Activated CD8-positive, alpha-beta memory T cell treated with anti-CD3 and anti-CD28 coated beads, Interleukin-2, amount 50 U/mL, for 4 hours (primary cell): ENCODE measurements around the gene FBRS.
A peak's percentile ranks its signal among the peaks of the same experiment; 100 is the strongest.

ENCODE experiments used
- DNase-seq: peaks from one replicate; pipeline ENCODE4 v3.0.0-alpha.2; 2020

FBRS gene

DNA sequence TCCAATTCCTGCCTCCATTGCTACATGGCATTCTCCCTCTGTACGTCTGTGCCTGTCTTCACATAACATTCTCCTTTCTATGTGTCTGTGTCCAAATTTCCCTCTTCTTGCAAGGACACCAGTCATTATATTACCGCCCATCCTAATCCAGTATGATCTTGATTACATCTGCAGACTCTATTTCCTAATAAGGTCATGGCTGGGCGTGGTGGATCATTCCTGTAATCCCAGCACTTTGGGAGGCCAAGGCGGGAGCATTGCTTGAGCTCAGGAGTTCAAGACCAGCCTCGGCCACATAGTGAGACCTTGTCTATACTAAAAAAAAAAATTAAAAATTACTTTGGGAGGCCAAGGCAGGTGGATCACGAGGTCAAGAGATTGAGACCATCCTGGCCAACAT, 12.5 kb upstream of the FBRS start:
- DNase-seq: no peak

DNA sequence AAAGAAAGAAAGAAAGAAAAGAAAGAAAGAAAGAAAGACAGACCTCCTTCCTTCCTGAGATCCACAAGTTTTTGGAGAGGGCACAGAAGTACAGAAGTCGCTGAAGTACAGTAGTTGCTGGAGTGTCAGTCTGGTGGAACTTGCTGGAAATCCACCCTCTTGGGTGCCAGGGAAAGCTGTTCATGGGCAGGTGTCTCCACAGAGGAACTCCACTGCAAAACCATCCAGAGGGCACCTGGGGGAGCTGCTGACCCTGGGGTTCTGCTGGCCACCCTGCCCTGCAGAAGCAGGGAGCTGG, 11.0 kb upstream of the FBRS start:
- DNase-seq: no peak

DNA sequence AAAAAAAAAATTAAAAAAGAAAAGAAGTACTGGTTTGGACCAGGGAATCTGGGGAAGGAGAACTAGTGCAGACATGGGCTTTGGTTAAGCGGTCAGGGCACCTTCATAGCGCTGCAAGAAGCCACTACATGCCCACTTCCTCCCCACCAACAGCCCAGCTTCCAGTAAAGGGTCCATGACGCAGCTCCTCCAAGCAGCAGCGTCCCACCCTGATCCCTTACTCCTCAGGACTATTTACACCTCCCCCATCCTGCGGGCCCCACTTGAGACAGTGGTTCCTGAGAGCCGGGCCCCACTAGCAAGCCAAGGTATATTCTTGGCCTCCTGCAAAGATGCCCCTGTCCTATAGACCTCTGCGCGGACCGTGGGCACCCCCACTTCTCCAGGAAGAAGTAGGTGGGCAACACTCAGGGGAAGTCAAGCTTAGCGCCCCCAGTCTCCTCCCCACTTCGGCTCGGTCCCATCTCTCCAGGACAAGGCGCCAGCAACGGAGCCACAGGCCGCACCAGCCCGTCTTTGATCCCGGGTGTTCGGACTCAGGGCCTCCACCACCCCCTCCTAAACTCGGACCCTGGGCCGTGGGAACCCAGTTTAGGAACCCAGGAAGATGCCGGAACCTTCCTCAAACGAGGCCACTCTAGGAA, 8.4 kb upstream of the FBRS start:
- DNase-seq: no peak

DNA sequence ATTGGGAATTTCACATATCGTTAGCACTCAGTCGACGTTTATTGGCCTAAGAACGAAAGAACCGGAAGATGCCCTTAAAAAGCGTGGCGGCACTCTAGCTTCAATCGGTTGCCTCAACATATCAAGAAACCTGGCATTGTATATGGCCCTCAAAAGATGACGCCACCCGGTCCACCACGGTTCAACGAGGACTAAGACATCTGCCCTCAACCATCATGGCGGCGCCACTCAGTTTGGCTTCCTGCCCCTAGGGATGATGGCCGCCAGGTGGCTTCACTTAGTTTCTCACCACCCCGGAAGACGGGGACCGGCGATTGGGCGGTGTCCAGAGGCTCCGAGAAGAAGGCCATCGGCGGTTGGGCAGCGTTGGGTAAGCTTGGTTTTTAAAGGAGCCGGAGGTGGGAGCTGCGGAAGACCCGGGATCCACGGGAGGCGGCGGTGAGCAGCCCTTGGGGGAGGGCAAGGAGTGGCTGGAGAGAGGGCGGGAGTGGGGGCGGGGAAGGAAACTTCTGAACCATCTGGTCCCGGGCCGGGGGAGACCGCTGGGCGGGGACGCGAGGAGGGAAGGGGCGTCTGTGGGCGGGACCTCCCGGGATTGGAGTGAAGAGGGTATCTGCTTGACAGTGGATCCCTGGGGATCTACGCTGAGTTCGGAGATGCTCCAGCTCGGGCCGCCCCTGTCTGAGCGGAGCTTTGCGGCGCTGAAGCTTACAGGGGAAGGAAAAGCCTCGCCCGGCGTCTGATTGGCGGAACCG, 7.7 kb upstream of the FBRS start, which contains the start of gene PRR14:
Gene PRR14 (plus strand): TSS at position 592 of the 755 bp plus-strand sequence. CDS start 686 bp downstream, outside the sequence.
- peak; percentile 98 for DNase-seq

DNA sequence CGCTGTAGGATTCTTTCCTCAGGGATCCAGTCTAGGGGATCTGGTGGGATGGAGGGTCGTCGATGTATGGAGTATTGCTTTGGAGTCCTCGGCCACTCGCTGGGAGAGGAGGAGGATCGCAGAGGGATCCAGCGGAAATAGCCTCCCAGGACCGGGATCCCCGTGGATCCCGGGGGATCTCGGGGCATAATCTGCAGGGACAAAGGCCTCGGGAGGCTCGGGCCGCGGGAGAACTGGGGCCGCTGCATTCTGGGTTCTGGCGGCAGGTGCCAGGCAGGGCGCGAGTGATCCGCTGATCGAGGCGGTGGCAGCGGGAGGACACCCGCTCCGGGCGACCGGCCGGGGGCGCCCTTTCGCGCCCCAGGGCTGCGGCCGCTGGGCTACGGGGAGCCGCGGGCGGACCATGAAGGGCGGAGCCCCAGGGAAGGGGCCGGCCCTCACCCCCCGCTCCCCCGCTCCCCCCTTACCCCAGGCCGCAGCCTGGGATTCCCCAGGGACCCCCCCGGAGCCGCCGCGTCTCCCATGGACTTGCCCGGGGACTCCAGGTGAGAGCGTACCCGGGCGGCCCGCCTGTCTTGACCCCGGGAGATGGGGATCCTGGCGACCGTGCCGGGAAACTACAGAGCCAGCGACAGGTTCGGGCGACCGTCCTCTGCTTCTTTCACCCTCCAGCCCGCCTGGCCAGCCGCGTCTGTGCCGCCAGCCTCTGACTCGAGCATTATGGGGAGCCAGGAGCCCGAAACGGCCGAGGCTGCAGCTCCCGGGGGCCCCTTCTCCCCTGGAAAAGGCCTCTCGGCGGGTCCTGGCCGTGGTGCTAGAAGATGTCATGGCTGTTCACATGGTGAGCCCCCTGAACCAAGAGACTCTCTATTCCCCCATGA, 6.9 kb upstream of the FBRS start:
- peak; percentile 77 for DNase-seq

DNA sequence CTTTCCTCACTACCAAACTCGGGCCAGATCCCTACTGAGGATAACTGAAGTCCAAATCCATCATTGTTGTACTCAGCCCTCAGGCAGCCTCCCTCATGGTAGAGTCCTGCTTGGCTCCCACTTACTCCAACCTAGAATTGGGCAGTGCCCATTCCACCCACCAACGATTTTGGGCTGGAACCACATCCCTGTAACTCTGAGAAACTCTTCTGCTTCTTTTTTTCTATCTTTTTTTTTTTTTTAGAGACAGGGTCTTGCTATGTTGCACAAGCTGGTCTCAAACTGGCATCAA, 6.3 kb upstream of the FBRS start:
- no peak for DNase-seq

DNA sequence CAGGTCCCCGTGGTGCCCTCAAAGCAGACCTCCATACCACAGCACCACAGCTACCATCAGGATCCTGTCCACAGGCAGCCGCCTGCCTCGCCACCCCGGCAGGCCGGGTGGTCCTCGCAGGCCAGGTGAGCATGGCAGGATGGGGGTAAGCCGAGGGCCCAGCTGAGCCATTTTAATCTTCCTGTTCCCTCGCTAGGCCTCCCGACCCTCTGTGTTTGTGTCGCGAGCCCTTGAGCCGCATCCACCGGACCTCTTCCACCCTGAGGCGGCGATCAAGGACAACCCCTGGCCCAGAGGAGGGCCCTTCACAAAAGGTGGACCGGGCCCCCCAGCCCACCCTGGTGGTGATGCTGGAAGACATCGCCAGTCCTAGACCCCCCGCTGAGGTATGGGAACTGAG, 5.5 kb upstream of the FBRS start:
- no peak for DNase-seq

DNA sequence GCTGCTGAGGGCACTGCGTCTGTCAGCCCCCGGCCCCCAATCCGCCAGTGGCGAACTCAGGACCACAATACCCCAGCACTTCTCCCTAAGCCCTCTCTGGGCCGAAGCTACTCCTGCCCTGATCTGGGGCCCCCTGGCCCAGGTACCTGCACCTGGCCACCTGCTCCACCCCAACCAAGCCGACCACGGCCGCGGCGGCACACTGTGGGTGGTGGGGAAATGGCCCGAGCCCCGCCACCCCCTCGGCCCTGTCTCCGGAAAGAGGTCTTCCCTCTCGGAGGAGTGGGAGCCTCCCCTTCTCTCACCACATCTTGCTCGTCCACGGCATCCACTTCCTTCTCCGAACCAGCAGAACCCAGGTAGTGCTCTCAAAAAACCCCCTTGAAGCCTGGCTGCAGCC, 3.4 kb upstream of the FBRS start:
- no peak for DNase-seq

DNA sequence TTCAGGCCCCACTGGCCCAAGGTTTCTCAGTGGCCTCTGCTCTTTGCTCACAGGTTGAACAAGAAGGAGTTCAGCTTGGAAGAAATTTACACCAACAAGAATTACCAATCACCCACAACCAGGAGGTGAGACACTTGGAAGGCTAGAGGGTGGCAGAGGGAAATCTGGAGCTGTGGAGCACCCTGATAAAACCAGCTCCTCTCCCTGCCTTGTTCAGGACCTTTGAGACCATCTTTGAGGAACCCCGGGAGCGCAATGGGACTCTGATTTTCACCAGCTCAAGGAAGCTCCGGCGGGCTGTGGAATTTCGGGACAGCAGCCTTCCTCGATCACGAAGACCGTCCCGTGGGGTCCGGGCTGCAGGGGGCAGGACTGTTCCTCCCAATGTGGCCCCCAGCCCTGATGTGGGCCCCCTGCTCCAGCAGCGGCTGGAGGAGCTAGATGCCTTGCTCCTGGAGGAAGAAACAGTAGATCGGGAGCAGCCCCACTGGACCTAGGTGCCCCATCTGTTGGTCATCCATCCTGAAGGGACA, 2.4 kb upstream of the FBRS start:
- no peak for DNase-seq

DNA sequence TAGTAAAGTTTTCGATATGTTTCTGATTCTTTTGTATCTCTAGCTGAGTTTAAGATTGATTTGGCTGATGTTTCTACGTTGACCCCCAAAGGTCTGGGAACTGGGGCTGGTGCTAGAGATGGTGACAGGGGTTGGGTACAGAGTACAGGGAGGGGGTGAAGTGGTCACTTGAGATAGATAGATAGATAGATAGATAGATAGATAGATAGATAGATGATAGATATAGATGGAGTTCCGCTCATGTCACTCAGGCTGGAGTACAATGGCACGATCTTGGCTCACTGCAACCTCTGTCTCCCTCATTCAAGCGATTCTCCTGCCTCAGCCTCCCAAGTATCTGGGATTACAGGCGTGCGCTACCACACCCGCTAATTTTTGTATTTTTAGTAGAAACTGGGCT, 1.8 kb upstream of the FBRS start:
- DNase-seq: no peak

DNA sequence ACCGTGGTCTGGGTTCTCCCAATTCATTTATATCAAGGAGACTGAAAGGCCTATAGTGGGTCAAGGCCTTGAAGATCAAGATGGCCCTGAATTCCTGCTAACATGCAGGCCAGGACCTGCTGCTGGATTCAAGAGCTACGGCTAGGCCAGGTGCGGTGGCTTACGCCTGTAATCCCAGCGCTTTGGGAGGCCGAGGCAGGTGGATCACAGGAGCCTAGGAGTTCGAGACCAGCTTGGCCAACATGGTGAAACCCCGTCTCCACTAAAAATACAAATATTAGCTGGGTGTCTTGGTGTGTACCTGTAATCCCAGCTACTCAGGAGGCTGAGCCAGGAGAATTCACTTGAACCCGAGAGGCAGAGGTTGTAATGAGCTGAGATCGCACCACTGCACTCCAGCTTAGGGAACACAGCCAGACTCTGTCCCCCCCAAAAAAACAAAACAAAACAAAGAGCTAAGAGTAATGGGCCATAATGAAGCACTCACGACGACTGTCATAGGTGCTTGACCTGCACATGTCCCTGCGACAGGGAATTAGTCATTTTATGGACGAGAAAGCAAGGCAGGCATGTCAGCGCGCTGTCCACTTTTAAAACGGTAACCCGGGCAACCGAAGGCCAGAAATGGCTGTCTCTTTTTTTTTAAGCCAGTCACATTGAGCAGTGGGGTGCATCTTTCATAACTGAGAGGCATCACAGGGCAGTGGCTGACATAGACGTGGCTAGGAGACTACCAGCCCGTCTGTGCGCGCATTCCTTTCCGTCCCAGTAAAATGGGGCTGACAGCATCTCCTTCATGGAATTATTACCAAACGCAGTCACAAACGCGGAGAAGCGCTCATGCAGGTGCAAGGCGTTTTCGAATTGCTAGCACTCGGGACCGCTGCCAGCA, 1.0 kb upstream of the FBRS start:
- DNase-seq: no peak

DNA sequence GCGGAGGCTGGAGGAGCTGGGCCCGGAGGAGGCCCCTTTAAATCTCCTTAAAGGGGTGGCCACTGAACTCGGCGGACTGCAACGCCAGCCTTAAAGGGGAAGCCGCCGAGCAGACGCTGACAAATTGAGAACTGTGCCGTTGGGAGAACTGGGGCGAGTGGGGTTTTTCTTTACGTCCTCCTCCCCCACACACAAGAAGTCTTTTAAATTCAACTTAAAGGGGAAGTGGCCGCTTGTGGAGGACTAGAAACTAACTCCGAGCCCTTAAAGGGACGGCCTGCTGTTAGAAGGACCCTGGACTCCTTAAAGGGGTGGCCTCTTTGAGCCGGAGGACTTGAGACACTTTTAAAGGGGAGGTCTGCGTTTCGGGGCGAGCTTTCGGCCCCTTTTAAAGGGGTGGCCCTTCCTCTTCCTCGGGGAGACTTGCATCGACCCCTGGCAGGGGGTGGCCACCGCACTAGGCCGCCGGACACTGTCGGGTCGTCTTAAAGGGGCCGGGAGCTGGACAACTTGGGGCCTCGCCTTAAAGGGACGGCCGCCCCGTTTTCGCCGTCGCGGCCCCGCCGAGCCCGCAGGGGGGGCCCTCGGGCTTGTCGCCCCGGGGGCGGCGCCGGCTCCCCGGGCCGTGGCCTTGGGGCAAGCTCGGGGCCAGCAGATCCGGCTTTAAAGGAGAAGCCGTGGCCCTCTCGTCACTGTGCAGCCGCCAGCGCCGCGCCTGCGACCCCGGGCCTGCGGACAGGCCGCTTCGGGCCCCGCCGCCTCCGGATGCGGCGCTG, 688 bp downstream of the FBRS start:
- DNase-seq: no peak

DNA sequence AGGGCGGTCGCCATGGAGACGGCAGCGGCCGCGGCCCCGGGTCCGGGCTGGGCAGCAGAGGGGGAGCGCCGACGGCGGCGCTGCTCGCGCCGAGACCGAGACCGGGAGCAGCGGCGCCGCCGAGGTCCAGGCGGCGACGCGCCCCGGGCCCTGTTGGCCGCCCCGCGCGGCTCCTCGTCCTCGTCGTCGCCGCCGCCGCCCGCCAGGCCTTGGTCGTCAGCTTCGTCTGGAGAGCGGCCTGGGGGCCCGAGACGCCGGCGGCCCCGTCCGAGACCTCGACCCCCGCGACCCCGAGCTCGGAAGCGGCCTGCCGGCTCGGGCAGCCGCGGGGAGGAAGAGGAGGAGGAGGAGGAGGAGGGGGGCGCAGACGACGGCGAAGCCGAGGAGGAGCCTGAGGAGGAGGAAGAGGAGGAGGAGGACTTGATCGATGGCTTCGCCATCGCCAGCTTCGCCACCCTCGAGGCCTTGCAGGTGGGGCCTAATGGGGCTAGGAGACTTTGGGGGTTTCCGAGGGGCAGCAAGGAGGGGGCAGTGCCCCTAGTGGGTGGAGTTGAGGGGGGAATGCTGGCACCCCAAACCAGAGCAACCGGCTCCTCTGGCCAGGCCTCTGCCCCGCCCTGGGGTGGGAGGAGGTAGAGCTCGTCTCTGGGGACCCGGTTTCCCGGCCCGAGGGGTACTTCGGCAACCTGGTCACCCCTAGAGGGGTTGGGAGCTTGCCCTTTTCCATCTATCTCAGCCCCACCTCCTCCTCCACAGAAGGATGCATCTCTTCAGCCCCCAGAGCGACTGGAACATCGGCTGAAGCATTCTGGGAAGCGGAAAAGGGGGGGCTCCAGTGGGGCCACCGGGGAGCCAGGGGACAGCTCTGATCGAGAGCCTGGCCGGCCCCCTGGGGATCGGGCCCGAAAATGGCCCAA, 1.5 kb downstream of the FBRS start:
- peak; percentile 62 for DNase-seq

DNA sequence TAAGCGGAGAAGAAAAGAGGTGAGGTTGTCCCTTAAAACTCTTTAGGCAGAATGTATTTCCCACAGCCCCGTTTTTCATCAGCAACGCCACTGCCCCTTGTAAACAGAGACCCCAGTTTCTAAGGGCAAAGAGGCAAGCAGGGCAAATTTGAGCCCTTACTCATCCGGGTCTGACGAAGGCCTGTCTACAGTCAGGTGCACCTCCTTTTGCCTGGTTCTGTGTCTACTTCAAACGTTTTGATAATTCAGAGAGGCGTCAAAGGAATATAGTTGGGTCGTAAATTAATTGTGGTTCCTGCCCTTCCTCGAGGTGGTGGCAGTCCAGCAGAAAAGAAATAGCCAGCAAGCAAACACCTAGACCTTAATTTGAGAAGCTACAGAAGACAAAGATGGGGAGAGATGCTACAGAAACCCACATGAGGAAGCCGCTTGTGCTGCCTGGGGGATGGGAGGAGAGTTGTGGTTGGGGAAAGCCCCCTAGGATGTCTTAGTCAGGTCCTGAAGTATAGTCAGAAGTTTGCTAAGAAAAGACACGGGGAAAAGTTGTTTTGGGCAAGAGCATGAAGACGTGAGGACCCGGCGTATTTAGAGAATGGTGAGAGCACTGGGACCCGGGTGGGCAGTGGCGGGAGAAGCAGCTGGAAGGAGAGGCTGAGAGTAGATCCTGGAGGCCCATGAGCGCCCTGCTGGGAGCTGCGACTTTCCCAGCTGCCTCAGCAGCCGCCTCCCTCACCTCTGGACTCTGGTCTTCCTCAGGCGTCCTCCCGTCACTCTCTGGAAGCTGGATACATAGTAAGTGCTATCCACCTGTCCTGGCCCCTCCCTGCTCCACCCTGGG, 2.4 kb downstream of the FBRS start:
- peak; percentile 80 for DNase-seq

DNA sequence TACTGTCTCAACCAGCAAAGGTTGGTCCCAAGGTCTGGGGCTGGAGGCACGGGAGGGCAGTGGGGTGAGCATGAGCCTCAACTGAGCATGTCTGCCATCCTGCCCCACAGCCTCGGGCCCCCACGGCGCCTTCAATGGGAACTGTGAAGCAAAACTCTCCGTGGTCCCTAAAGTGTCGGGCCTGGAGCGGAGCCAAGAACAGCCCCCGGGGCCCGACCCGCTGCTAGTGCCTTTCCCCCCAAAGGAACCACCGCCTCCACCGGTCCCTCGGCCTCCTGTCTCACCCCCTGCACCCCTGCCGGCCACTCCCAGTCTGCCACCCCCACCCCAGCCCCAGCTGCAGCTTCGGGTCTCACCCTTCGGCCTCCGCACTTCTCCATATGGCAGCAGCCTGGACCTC, 4.2 kb downstream of the FBRS start:
- no peak for DNase-seq

DNA sequence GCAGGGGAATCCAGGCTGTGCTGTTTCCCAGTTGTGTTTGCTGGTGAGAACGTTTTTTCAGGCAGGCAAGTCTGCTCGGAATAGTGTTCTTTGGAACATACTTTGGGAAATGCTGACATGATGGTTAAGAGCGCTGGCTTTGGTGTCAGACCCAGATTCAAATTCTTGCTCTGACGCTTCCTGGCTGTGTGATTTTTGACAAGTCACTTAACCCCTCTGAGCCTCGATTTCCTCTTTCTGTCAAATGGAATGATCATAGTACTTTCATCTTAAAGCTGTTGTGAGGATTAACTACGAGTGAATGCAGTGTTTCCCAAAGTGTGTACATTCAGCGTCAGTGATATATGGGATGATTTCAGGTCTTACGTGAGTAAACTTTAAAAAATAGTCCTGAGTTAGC, 4.8 kb downstream of the FBRS start:
- DNase-seq: no peak

DNA sequence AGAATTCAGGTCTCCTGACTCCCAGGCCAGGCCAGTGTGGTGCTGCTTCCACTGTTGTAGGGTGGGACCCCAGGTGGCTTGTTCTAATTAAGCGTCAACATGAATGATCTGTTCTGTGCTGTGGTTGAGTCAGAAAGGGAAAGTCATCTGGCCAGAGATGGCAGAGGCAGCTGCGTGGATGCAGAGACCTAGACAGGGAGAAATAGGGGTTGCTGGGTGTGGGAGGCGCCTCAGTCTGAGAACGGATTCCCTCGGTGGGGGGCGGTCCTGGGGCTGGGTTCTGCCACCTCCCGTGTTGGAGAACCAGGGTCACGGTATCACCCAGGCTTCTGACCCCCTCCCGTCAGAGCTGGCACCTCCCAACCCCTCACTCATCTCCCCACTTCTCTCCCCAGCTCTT, 5.6 kb downstream of the FBRS start:
- DNase-seq: no peak

DNA sequence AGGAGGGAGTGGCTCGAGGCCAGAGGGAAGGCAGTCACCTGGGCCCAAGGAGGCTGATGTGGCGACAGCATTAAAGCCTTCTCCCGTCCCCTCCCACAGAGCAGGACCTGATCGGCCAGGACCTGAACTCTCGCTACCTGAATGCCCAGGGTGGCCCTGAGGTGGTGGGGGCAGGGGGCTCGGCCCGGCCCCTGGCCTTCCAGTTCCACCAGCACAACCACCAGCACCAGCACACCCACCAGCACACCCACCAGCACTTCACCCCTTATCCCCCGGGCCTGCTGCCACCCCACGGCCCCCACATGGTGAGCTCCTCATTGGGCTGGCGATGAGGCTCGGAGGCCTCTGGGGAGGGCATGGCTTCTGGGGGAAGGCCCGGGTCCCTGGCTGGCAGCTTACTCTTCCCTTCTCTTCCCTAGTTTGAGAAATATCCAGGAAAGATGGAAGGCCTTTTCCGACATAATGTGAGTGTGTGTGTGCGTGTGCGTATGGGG, 6.4 kb downstream of the FBRS start:
- DNase-seq: no peak

DNA sequence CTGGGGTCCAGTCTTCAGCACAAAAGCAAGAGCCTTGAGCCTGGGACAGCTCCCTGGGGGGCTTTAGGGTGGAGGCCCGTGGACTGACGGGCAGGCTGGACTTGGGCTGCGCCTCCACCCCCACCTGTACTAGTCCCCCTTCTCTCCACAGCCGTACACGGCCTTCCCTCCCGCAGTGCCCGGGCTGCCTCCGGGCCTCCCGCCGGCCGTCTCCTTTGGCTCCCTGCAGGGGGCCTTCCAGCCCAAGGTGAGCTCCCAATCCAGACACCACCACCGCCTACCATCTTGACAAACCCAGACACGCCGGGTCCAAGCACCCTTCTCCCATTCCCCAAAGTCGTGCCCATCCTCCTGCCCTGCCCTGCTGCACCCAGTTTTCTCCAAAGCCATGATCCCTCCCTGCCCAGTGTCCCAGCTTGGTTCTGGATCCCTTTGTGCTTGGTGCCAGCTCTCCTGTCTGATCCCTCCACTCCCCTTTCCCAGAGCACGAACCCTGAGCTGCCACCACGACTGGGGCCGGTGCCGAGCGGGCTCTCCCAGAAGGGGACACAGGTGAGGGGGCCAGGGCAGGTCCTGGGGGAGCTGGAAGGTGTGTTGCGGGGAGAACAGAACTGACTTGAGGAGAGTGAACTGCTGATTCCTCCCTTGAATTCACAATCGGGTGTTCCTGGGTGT, 7.1 kb downstream of the FBRS start:
- no peak for DNase-seq
